HuH-7.5 (cell line): ENCODE data around the gene RNF123.

Experiments used
- DNase-seq: peaks from one replicate; pipeline ENCODE4 v3.0.0; 2011; ENCODE audit warnings: low spot score

RNF123 gene

DNA sequence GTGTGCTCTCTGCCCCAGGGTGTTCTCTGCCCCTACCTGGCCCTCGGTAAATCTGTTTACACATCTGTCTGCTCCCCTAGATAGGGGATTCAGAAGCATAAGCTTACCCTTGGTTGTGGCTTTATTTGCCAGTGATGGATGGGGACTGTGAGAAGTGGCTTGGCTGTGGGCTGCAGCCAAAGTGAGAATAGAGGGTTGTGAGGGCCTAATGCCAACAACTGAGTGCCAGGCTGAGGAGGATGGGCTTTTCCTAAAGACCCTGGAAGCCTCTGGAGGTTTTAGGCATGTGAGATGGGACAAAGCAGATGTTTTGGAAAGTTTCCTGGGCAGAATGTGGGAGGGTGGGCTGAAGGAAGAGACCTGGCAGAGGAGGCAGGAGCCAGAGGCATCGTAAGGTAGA, 30.6 kb upstream of the RNF123 start:
- no peak for DNase-seq

DNA sequence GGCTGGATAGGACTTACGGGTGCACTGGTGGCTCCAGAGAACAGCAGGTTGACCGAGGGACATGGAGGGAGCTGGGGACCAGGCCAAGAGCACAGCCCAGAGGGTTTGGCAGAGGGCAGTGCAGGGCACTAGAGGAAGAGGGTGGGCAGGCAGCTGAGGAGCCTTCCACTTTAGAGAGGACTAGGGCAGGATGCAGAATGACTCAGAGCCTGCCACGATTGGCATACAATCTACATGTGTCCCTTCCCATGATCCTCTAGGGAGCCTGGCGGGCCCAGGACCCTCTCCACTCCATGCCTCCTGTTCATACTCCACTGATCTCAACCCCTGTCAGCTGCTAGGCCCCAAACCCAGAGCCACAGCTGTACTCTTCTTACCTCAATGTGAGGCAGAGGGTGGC, 29.6 kb upstream of the RNF123 start:
- no peak for DNase-seq

GRCh38 chr3:49661281-49661680, 28.1 kb upstream of the RNF123 start:
- no peak for DNase-seq

DNA sequence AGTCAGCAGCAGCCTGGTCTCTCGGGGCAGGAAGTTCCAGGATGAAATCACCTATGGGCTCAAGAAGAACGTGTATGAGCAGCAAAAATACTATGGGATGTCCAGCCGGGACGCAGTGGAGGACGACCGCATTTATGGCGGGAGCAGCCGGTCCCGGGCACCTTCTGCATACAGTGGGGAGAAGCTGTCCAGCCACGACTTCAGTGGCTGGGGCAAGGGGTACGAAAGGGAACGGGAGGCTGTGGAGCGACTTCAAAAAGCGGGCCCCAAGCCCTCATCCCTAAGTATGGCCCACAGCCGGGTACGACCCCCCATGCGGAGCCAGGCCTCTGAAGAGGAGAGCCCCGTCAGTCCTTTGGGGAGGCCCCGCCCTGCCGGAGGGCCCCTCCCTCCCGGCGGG, 27.3 kb upstream of the RNF123 start:
- no peak for DNase-seq

- DNase-seq = no peak
Measured at GRCh38 chr3:49662720-49663413, 26.5 kb upstream of the RNF123 start.

DNA sequence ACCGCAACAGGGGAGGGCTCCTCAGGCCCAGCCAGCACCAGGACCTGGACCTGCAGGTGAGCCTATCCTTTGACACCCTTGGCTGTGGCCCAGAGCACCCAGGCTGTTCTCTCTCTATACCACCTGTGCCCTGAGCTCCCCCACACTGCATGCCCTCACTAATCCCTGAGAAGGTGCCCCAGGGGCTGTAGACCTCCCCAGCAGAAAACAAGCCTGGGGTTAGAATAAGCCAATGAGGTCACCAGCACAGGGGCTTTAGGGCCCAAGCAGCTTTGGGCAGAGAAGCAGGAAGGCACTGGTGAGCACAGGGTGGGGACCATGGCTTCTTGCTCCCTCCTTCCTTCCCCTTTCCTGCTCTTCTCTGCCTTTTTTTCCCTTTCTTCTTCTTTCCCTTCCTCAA, 25.5 kb upstream of the RNF123 start:
- no peak for DNase-seq

GRCh38 chr3:49664300-49664699, 25.1 kb upstream of the RNF123 start:
- no peak for DNase-seq

DNA sequence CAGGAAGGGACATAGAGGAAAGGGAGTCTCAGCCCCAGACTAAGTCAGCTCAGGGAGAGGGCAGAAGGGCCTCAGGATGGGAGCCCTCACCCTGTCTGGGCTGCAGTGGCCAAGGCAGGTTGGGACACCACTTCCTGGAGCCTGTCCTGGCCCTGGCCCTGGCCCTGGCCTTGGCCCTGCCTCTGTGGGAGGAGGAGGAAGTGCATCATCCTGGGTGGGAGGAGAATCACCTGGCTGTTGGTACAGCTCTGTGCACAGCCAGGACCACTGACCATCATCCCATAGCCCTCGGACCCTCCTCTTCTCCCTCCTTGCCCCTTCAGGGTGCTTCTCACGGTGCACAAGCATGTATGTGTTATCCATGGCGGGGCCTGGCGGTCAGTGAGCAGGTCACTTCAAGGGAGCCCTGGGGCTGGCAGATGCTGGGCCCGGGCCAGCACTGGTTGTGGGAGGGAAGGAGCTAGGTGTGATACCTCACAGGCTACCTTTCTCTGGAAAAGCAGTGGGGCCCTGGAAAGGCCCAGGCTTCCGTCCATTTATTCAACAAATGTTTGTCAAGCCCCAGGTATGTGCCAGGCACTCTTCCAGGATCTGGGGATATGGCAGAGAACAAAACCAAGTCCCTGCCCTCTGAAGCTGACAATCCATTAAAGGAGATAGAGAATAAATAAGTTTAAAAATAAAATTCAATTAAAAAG, 23.4 kb upstream of the RNF123 start:
- DNase-seq = no peak

DNA sequence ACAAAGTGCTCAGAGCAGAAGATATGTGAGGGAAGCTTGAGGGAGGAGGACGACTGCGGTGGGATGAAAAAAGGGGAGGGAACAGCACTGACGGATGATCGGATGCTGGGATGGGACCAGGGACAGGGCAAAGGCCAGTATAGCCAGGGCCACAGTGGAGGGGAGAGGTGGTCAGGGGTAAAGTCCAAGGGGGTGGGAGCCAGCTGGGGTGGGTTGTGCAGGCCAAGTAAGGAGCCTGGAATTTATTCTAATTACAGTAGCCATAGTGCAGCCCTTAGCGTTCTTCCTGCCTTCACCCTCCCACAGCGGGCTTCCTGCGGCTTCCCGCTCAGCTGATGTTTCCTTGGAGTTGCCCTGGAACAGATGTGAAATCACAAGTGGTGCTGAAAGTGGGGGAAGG, 22.8 kb upstream of the RNF123 start:
- peak; percentile 77 for DNase-seq

DNA sequence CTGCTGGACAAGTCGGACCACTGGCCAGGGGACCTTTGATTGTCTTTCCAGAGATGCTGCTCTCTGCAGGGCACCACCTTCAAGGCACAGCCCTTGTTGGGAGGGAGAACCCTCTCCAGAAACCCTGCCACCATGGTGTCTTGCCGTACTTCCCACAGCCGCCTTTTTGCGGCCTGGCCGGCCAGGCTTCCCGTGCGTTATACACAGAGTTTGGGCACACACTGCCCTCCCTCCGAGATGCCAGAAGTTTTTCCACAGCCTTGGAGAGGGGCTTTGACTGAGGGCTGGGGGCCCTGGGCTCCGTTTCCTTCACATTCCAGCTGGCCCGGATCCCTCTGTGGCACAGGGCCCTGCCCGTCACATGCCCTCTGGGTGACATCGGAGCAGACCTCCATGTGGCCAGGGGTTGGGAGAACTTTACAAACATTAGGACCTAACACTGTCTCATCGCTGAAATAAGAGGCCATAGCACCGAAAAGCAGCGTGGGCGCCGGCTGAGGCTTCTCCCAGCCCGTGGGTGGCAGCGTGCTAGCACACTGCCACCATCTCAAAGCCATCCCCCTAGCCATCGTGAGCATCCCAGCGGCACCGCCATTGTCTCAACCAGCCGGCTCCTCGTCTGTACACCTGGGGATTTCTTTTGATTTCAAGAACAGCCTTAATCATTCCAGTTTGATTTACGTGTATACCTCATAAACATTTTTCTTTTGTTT, 21.5 kb upstream of the RNF123 start:
- no peak for DNase-seq

- peak; percentile 83 for DNase-seq
Measured at GRCh38 chr3:49668414-49668797, 21.0 kb upstream of the RNF123 start.

DNA sequence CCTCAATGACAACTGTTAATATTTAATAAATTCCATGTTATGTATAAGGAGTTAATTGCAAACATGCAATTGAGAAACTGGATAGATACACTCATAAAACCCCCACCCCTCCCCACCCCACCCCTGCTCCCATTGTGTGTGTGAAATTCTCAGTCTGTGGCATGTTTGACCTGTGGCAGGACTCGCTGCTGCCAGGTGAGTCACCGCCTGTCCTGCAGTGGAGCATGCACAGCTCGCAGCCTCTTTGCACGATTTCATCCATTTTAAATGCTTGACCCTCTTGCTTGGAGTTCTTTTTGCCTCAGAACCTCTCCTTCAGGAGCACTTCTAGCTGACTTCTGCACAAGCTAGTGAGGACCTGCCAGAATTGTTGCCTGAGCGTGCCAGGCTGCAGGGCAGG, 20.5 kb upstream of the RNF123 start:
- DNase-seq = no peak

GRCh38 chr3:49669352-49669751, 20.0 kb upstream of the RNF123 start:
- DNase-seq = no peak

- DNase-seq = no peak
Measured at GRCh38 chr3:49670940-49671290, 18.4 kb upstream of the RNF123 start.

DNA sequence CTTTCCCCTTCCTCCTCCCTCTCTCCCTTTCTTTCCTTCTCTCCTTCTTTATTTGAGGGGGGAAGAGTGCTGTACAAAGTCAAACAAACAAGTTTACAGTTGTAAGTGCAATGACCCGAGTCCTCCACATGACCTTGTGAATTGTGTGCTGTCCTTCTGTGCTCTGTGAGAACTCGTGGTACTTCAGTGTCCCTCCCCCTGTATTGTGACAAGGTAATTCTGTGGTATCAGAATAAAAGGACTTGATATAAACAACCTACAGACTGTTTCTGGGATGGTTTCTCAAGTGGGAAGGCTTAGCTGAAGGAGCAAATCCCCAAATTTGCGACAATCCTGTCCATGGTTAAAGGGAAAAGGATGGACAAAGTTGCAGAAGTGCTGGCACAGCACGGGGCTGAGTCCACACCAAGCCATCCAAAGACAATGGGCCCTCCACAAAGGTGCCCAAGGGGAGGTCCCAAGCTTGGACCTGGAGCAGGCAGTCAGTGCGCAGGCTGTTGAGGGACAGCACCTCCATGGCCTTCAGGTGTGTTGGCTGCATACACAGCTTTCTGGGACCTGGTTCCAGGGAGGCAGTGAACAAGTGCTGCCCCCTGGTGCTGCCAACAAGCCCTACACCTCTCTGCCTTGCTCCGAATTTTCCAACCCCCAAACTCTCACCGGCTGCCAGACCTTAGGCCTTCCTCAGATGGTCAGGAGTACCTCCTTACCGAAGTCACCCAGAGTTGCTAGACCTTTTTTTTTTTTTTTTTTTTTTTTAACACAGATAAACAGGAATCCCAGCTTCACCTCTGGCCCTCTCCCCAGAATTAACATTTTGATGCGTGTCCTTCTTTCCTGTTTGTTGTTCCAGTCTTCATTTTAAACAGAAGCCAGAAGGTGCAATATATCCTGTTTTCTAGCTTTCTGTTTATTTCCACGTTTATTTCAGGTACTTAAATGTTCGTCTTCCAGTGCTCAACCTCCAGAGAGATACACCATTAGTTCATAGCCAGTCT, 17.8 kb upstream of the RNF123 start:
- peak; percentile 87 for DNase-seq

GRCh38 chr3:49673121-49673714, 16.1 kb upstream of the RNF123 start:
- DNase-seq = no peak

DNA sequence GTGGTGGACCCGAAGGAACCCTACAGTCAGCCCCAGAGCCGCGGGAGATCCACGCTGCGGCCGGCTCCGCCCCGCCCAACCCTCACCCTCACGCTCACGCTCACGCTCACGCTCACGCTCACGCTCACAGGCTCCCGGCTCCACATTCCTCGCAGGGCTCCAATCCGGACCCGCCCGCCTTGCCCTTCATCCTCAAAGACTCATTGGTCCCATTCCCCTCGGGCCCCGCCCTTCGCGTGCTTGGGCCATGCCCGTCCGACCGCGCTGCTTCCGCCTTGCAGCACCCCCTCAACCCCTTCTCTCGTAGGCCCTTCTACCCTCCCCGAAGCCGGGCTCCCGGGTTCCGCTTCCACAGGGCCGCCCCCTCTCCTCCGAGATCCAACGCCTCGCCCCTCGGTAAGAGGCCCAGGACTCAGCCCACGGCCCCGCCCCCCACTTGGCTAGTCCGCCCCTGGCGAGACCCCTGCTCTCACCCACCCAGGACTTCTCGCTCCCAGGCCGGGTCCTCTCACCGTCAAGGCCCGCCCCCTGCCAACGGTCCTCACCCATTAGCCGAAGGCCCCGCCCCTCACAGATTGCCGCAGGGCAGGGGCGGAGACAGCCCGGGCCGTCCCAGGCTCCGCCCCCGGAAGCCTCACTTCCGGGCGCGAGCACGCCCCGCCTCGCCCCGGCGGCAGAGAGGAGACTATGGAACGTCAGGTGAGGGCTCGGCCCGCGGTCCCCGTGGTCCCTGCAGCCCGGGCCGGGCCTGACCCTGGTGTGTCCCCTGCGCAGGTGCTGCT, 15.5 kb upstream of the RNF123 start, which contains the start of gene APEH:
Gene APEH (plus strand): TSS at position 637 of the 782 bp plus-strand sequence. CDS start 51 bp downstream, at position 688.
- DNase-seq = peak; percentile 95

- DNase-seq = peak; percentile 45
Measured at GRCh38 chr3:49674497-49674983, 14.8 kb upstream of the RNF123 start.

GRCh38 chr3:49675912-49676311, 13.4 kb upstream of the RNF123 start:
- no peak for DNase-seq

DNA sequence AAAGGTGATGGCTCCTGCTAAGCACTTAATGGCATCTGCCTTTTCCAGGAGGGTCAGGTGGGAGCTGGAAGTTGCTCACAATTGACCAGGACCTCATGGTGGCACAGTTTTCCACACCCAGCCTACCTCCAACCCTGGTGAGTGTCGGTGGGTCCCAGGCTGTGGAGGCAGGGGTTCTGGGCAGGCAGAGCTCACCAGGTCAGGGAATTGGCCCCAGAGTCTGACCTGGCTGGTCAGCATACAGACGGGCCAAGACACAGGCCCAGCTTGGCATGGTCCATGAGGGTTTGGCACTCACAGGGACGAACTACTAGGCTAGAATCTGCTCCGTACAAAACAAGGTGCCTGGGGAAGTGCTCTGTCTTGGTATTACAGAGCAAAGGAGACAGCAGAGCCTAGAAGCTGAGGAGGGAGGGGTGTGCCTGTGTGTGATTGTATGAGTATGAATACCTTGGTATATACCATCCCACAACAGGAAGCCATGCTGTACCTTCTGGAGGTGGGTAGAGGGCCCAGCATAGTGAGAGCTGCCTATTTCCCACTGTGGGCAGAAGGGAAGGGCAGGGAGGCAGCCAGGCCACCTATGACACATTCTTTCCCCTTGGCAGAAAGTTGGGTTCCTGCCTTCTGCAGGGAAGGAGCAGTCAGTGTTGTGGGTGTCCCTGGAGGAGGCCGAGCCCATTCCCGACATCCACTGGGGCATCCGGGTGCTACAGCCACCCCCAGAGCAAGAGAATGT, 8.7 kb upstream of the RNF123 start:
- DNase-seq = no peak
